ENCODE measurements around the gene UBE2O. TPM values are rescaled to one million over a fixed set of nuclear protein-coding genes. Genes with fewer than 3 reads are reported as not detected.

The UBE2O gene
- total and polyA plus RNA-seq, 2 donors (not counting 1 experiment from before 2014, with no cell fraction given): 11.5 to 12.4 TPM

GRCh38 chr17:76390003-76390421 is 62.9 kb downstream of the UBE2O start:
- H3K27me3 ChIP-seq (ENCODE audit: control insufficient read depth, insufficient read depth, low read length): no peaks in the 10 kb centered on the region
- H3K9me3 ChIP-seq (ENCODE audit: control insufficient read depth, insufficient read depth, low read depth, low read length): no peaks in the 10 kb centered on the region
- no peak for DNase-seq (ENCODE audit: low read depth in 2 of 2)
- no peak overlapping the region for H3K27ac ChIP-seq (ENCODE audit: insufficient read depth, low read length)
- TF ChIP-seq EZH2 (IDR thresholded peaks at IDR 0.05; ENCODE audit: low read length, missing control alignments) (no peak), CTCF (conservative IDR thresholded peaks at IDR 0.05 in 1 of 2, IDR thresholded peaks at IDR 0.05 in 1 of 2; ENCODE audit: low read depth in 1 of 2, low read length in 2 of 2) (no peak)
- no peak overlapping the region for H2AFZ ChIP-seq (ENCODE audit: low read length)
- H3K4me3 ChIP-seq (replicated peaks in 1 of 4; ENCODE audit: control extremely low read depth in 1 of 4, insufficient read depth in 1 of 4, low read depth in 3 of 4, low read length in 4 of 4): no peak overlapping the region
- peaks cover 12% of the 10 kb centered on the region for H3K79me2 ChIP-seq (ENCODE audit: control insufficient read depth, insufficient read depth, low read length)
- H3K36me3 ChIP-seq (ENCODE audit: control insufficient read depth, insufficient read depth, low read length): peaks cover 11% of the 10 kb centered on the region
- no peaks in the 10 kb centered on the region for H4K20me1 ChIP-seq (ENCODE audit: control insufficient read depth, extremely low read depth, insufficient read depth, low read length)
- H3K4me1 ChIP-seq (ENCODE audit: control insufficient read depth, extremely low read depth, insufficient read depth, low read length): no peaks in the 10 kb centered on the region
- no peak overlapping the region for H3K4me2 ChIP-seq (ENCODE audit: extremely low read depth, insufficient read depth, low read length)
- H3K9ac ChIP-seq (ENCODE audit: insufficient read depth, low read length): no peak overlapping the region

GRCh38 chr17:76388966-76389888 is 63.7 kb downstream of the UBE2O start:
- Histone ChIP-seq H3K4me1 (ENCODE audit: control insufficient read depth, extremely low read depth, insufficient read depth, low read length) (no peaks in the 10 kb centered on the region), H3K4me3 (replicated peaks in 1 of 4; ENCODE audit: control extremely low read depth in 1 of 4, insufficient read depth in 1 of 4, low read depth in 3 of 4, low read length in 4 of 4) (no peak overlapping the region), H3K27ac (ENCODE audit: insufficient read depth, low read length) (no peak overlapping the region), H4K20me1 (ENCODE audit: control insufficient read depth, extremely low read depth, insufficient read depth, low read length) (no peaks in the 10 kb centered on the region), H3K9me3 (ENCODE audit: control insufficient read depth, insufficient read depth, low read depth, low read length) (no peaks in the 10 kb centered on the region), H3K9ac (ENCODE audit: insufficient read depth, low read length) (no peak overlapping the region), H3K27me3 (ENCODE audit: control insufficient read depth, insufficient read depth, low read length) (no peaks in the 10 kb centered on the region), H3K79me2 (ENCODE audit: control insufficient read depth, insufficient read depth, low read length) (peaks cover 12% of the 10 kb centered on the region), H3K36me3 (ENCODE audit: control insufficient read depth, insufficient read depth, low read length) (peaks cover 11% of the 10 kb centered on the region), H3K4me2 (ENCODE audit: extremely low read depth, insufficient read depth, low read length) (no peak overlapping the region), H2AFZ (ENCODE audit: low read length) (no peak overlapping the region)
- DNase-seq (ENCODE audit: low read depth in 2 of 2): no peak
- TF ChIP-seq EZH2 (IDR thresholded peaks at IDR 0.05; ENCODE audit: low read length, missing control alignments) (no peak), CTCF (conservative IDR thresholded peaks at IDR 0.05 in 1 of 2, IDR thresholded peaks at IDR 0.05 in 1 of 2; ENCODE audit: low read depth in 1 of 2, low read length in 2 of 2) (no peak)

- H3K4me2 ChIP-seq (ENCODE audit: extremely low read depth, insufficient read depth, low read length): no peak overlapping the region
- no peak overlapping the region for H3K27ac ChIP-seq (ENCODE audit: insufficient read depth, low read length)
- H3K4me1 ChIP-seq (ENCODE audit: control insufficient read depth, extremely low read depth, insufficient read depth, low read length): peaks cover 4% of the 10 kb centered on the region
- no peak overlapping the region for H3K9ac ChIP-seq (ENCODE audit: insufficient read depth, low read length)
- peaks cover 11% of the 10 kb centered on the region for H3K36me3 ChIP-seq (ENCODE audit: control insufficient read depth, insufficient read depth, low read length)
- no peak overlapping the region for H2AFZ ChIP-seq (ENCODE audit: low read length)
- no peaks in the 10 kb centered on the region for H3K9me3 ChIP-seq (ENCODE audit: control insufficient read depth, insufficient read depth, low read depth, low read length)
- no peak overlapping the region for H3K4me3 ChIP-seq (replicated peaks in 1 of 4; ENCODE audit: control extremely low read depth in 1 of 4, insufficient read depth in 1 of 4, low read depth in 3 of 4, low read length in 4 of 4)
- H3K27me3 ChIP-seq (ENCODE audit: control insufficient read depth, insufficient read depth, low read length): no peaks in the 10 kb centered on the region
- no peak for TF ChIP-seq CTCF (conservative IDR thresholded peaks at IDR 0.05 in 1 of 2, IDR thresholded peaks at IDR 0.05 in 1 of 2; ENCODE audit: low read depth in 1 of 2, low read length in 2 of 2)
- TF ChIP-seq EZH2 (IDR thresholded peaks at IDR 0.05; ENCODE audit: low read length, missing control alignments): no peak
- no peak for DNase-seq (ENCODE audit: low read depth in 2 of 2)
- H3K79me2 ChIP-seq (ENCODE audit: control insufficient read depth, insufficient read depth, low read length): peaks cover 12% of the 10 kb centered on the region
- no peaks in the 10 kb centered on the region for H4K20me1 ChIP-seq (ENCODE audit: control insufficient read depth, extremely low read depth, insufficient read depth, low read length)
These were observed 65.8 kb downstream of the UBE2O start for GRCh38 chr17:76386966-76387765.

Data from fibroblast of lung (primary cell).